ENCODE measurements around the gene CFAP300.
A peak's percentile ranks its signal among the peaks of the same experiment; 100 is the strongest.

CFAP300 gene

DNA sequence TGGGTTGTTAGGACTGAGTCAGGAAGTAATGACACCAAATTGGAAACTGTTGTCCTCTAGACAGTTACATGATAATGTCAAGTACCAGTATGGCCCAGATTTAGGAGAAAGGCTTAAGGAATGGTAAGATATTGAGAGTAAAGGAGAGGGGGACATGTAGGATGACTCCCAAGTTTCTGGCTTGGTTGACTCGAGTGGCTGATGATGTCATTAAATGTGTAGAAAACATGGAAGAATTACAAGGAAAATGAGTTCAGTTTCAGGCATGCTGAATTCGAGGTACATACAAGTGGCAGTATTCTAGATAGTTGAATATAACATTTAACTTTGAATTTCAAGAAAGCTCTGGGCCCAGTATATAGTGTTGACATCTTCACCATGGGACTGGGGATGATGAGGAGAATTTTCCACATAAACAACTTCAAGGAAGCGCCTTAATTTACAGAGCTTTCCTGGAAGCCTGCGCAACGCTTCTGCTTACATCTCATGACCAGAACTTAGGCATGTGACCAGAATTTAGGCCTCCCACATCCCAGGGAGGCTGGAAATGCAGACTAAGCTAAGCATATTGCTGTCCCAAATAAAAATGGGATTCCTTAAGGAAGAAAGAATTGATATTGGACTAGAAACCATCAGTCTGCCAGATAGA, 3.8 kb downstream of the CFAP300 start:
- Mint-ChIP-seq H3K27ac (no peak overlapping the region), H3K4me3 (no peak overlapping the region), H3K9me3 (peaks cover 3% of the 10 kb centered on the region), H3K36me3 (ENCODE audit: low read depth) (no peaks in the 10 kb centered on the region), H3K27me3 (peaks cover 41% of the 10 kb centered on the region), H3K4me1 (ENCODE audit: low read depth) (peaks cover 5% of the 10 kb centered on the region)

DNA sequence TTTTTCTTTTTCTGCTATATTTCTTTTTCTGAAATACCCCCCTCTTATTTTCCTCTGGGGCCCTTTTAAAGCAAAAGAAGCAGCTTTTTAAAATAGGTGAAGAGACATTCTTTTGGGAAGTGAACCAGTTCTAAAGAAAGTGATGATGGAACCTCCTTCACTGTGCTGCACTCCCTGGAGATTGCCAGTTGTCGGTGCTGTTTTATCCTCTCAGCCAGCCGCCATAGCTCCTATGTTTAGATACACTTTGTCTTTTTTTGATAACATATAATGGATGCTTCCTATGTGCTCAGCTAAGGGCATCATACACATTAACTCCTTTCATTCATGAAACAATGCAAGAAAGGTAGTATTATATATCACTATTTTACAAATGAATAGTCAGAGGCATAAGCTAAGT, 14.0 kb downstream of the CFAP300 start:
- H3K4me3 Mint-ChIP-seq = no peak overlapping the region
- H3K27ac Mint-ChIP-seq = no peak overlapping the region
- H3K27me3 Mint-ChIP-seq = peaks cover 3% of the 10 kb centered on the region
- H3K36me3 Mint-ChIP-seq (ENCODE audit: low read depth) = no peaks in the 10 kb centered on the region
- no peaks in the 10 kb centered on the region for H3K4me1 Mint-ChIP-seq (ENCODE audit: low read depth)
- no peaks in the 10 kb centered on the region for H3K9me3 Mint-ChIP-seq

DNA sequence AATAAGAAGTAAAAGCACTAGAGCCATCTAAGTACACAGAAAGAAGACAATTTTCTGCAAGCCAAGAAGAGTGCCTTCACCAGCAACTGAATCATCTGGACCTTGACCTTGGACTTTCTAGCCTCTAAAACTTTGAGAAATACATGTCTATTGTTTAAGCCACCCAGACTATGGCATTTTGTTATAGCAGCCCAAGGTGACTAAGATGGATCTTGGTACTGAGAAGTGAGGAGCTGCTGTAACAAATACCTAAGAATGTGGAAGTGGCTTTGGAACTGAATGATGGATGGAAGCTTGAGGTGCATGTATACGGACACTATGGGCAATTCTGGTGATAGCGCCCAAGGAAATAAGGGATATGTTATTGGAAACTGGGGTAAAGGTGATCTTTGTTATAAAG, 14.9 kb downstream of the CFAP300 start:
- Mint-ChIP-seq H3K4me1 (ENCODE audit: low read depth) (no peaks in the 10 kb centered on the region), H3K9me3 (no peaks in the 10 kb centered on the region), H3K4me3 (no peak overlapping the region), H3K27me3 (peaks cover 3% of the 10 kb centered on the region), H3K36me3 (ENCODE audit: low read depth) (no peaks in the 10 kb centered on the region), H3K27ac (no peak overlapping the region)

DNA sequence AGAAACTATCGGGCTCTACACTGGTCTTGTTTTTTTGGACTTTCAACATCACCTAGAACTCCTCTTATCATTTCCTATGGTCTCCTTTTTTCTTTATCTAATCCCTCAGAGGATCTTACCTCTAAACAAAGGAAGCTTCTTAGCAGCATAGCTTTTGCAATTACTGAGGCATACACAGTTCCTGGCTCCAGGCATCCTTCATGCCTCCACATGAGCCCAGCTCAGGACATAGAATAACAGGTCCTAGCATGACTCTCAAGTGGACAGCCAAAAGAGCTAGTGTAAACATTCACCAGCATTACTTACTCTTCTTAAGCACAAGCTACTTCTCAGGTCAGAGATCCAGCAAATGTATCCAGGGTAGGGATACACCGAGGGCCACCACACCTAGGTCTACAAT, 17.1 kb downstream of the CFAP300 start:
- no peaks in the 10 kb centered on the region for H3K9me3 Mint-ChIP-seq
- H3K4me3 Mint-ChIP-seq = no peak overlapping the region
- no peaks in the 10 kb centered on the region for H3K4me1 Mint-ChIP-seq (ENCODE audit: low read depth)
- H3K36me3 Mint-ChIP-seq (ENCODE audit: low read depth) = no peaks in the 10 kb centered on the region
- H3K27me3 Mint-ChIP-seq = peaks cover 3% of the 10 kb centered on the region
- no peak overlapping the region for H3K27ac Mint-ChIP-seq

DNA sequence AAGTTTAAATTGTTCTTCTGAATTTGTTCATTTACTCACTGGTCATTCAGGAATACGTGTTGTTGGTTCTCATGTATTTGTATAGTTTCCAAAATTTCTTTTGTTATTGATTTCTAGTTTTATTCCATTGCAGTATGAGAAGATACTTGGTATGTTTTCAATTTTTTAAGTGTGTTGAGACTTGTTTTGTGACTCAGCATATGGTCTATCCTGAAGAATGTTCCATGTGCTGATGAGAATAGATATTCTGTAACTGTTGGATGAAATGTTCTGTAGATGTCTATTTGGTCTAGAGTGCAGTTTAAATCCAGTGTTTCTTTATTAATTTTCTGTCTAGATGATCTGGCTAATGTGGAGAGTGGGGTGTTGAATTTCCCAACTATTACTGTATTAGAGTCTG, 23.5 kb downstream of the CFAP300 start:
- peaks cover 23% of the 10 kb centered on the region for H3K9me3 Mint-ChIP-seq
- H3K4me3 Mint-ChIP-seq = no peak overlapping the region
- no peaks in the 10 kb centered on the region for H3K4me1 Mint-ChIP-seq (ENCODE audit: low read depth)
- no peaks in the 10 kb centered on the region for H3K36me3 Mint-ChIP-seq (ENCODE audit: low read depth)
- H3K27me3 Mint-ChIP-seq = peaks cover 3% of the 10 kb centered on the region
- no peak overlapping the region for H3K27ac Mint-ChIP-seq

DNA sequence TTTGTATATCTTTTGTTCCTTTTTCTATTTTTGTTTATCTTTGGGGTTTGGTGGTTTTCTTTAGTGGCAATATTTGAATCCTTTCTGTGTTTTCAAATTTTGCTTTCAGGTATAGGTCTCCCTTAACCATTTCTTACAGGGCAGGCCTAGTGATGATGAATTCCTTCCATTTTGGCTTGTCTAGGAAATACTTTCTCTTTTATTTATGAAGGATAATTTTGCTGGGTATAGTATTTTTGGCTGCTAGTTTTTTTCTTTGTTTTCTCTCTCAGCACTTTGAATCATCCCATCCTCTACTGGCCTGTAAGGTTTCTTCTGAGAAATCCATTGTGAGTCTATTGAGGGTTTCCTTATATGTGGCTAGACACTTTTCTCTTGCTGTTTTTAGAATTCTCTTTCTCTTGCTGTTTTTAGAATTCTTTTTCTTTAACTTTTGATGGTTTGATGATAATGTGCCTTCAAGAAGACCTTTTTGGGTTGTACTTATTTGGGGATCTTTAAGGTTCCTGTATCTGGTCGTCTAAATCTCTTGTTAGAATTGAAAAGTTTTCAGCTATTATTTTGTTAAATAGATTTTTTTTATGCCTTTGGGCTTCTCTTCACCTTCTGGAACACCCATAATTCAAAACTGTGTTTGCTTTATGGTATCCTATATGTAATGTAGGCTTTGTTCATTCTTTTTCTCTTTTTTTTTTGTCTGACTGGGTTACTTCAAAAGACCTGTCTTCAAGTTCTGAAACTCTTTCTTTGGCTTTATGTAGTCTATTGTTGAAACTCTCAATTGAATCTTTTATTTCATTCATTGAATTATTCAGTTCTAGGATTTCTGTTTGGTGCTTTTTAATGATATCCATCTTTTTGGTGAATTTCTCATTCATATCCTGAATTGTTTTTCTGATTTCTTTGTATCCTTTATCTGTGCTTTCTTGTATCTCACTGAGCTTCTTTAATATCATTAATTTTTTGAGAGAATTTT, 24.5 kb downstream of the CFAP300 start:
- H3K9me3 Mint-ChIP-seq = peaks cover 23% of the 10 kb centered on the region
- H3K27me3 Mint-ChIP-seq = peaks cover 8% of the 10 kb centered on the region
- no peak overlapping the region for H3K27ac Mint-ChIP-seq
- no peaks in the 10 kb centered on the region for H3K4me1 Mint-ChIP-seq (ENCODE audit: low read depth)
- H3K36me3 Mint-ChIP-seq (ENCODE audit: low read depth) = no peaks in the 10 kb centered on the region
- no peak overlapping the region for H3K4me3 Mint-ChIP-seq

DNA sequence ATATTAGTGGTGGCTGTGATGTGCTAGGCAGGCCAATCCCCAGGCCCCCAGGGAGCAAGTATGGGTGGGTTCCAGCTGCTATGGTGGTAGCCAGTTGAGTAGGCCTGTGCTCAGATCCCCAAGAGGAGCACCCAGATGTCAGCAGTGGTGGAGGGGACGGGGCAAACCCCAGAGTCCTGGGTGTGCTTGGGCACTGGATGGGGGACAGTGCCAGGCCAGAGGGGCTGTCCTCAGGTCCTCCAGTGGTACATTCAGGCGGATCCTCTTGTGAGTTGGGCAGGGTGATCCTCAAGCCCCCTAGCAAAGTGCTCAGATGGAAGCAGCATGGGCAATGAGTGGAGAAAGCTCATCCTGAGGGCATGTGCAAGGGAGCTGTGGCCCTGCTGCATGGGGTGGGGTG, 26.0 kb downstream of the CFAP300 start:
- H3K4me3 Mint-ChIP-seq = no peak overlapping the region
- no peaks in the 10 kb centered on the region for H3K36me3 Mint-ChIP-seq (ENCODE audit: low read depth)
- H3K27me3 Mint-ChIP-seq = peaks cover 12% of the 10 kb centered on the region
- no peak overlapping the region for H3K27ac Mint-ChIP-seq
- peaks cover 23% of the 10 kb centered on the region for H3K9me3 Mint-ChIP-seq
- H3K4me1 Mint-ChIP-seq (ENCODE audit: low read depth) = no peaks in the 10 kb centered on the region

DNA sequence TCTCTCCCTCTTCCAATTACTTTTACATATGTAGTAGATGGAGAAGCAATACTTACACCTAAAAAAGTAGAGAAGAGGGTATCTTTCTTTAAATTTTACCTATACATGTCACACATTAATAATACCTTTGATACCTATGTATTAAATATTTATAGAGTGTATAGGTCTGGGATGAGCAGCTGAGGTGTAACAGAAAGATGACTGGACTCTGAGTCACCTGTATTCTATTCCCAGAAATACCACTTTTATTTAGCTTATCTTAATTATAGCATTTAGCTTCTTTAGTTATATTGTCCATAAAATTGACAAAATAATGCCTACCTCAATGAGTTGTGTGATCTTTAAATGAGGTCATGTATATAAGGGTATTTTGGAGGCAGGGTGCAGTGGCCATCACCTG, 32.4 kb downstream of the CFAP300 start:
- Mint-ChIP-seq H3K36me3 (ENCODE audit: low read depth) (no peaks in the 10 kb centered on the region), H3K27ac (no peak overlapping the region), H3K27me3 (peaks cover 15% of the 10 kb centered on the region), H3K4me1 (ENCODE audit: low read depth) (no peaks in the 10 kb centered on the region), H3K9me3 (no peaks in the 10 kb centered on the region), H3K4me3 (no peak overlapping the region)

DNA sequence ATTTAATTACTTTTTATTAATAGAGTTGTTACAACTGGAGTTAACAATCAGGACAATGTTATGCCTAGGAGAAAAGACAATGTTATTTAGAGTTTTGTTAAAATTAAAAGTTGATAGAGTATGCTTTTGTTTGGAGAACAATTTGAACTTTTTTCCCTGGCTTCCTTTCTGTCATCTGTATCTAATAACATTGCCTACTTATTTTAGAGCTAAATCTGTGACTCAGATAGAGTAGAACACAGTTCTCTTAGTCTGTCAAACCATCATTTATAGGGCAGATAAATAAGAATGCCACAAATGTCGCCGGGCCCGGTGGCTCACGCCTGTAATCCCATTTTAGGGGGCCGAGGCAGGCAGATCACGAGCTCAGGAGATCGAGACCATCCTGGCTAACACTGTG, 34.1 kb downstream of the CFAP300 start:
- H3K27ac Mint-ChIP-seq = no peak overlapping the region
- H3K27me3 Mint-ChIP-seq = peaks cover 8% of the 10 kb centered on the region
- no peaks in the 10 kb centered on the region for H3K4me1 Mint-ChIP-seq (ENCODE audit: low read depth)
- H3K4me3 Mint-ChIP-seq = no peak overlapping the region
- no peaks in the 10 kb centered on the region for H3K36me3 Mint-ChIP-seq (ENCODE audit: low read depth)
- no peaks in the 10 kb centered on the region for H3K9me3 Mint-ChIP-seq

DNA sequence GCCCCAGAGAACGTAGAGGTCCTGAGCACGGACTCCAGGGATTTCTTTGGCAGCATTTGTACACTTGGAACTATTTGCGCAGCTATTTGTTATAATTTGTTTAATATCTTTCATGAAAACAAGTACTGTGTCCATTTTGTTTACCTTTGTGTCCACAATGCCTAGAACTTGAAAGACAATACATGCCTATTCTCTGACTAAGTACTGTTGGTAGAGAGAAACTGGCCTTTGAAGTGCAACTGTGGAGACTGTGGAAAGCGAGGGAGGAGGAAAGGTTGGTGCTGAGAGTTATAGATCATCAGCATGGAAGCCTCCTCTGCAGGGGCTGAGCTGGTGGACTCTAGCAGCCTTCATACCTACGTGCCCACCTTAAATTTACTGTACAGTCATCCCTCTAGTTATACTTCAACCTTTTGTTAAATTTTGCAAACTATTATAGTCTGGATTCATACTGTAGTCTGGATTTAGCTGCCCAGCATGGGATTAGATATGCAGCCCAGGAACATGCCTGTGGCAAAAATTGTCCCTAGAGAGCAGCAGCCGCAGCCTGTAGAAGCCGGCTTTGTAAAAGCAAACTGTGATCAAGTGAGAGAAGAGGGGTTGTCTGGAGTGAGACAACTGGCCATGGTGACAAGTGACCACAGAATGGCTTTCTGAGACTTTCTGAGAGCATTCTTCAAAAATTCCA, 38.8 kb downstream of the CFAP300 start:
- no peaks in the 10 kb centered on the region for H3K9me3 Mint-ChIP-seq
- H3K4me3 Mint-ChIP-seq = no peak overlapping the region
- no peaks in the 10 kb centered on the region for H3K27me3 Mint-ChIP-seq
- H3K4me1 Mint-ChIP-seq (ENCODE audit: low read depth) = no peaks in the 10 kb centered on the region
- no peaks in the 10 kb centered on the region for H3K36me3 Mint-ChIP-seq (ENCODE audit: low read depth)
- no peak overlapping the region for H3K27ac Mint-ChIP-seq

DNA sequence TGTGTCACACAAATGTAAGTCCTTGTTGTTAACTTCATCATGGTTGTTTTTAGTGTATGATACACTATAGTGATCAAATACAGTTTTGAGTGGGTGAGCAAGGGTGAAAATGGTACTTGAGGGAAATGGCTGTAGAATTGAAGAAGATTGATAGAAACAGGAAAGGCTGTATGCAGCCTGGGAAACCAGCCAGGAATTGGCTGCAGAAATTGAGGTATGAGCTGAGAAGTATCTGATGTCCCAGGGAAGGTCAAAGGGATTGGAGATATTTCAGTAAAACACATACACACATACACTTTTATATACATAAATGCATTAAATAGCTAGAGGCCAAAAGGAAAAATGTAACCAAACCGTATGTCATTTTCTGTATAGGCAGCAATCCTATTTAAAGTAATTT, 49.9 kb downstream of the CFAP300 start:
- Mint-ChIP-seq H3K4me3 (no peak overlapping the region), H3K4me1 (ENCODE audit: low read depth) (no peaks in the 10 kb centered on the region), H3K9me3 (no peaks in the 10 kb centered on the region)

DNA sequence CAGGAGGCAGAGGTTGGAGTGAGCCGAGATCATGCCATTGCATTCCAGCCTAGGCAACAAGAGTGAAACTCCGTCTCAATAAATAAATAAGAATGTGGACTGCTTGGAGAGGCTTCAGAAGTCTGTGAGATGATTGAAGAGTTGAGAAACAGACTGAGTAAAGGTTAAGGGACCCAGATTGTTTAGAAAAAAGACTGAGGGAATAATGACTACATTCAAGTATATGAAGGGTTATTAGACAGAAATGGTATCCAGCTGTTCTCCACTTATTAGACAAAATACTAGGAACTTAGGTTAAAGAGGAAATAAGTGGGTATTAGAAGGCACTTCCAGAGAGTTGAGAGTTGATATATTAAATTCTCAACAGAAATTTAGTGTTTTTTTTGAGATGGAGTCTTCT, 52.5 kb downstream of the CFAP300 start:
- H3K9me3 Mint-ChIP-seq = no peaks in the 10 kb centered on the region
- H3K27me3 Mint-ChIP-seq = peaks cover 16% of the 10 kb centered on the region
- H3K27ac Mint-ChIP-seq = no peak overlapping the region
- H3K4me1 Mint-ChIP-seq (ENCODE audit: low read depth) = no peaks in the 10 kb centered on the region
- no peak overlapping the region for H3K4me3 Mint-ChIP-seq
- H3K36me3 Mint-ChIP-seq (ENCODE audit: low read depth) = no peaks in the 10 kb centered on the region

More for the DNA sequence above, 49.9 kb downstream of the CFAP300 start:
- Mint-ChIP-seq H3K27ac (no peak overlapping the region), H3K27me3 (peaks cover 4% of the 10 kb centered on the region), H3K36me3 (ENCODE audit: low read depth) (no peaks in the 10 kb centered on the region)

DNA sequence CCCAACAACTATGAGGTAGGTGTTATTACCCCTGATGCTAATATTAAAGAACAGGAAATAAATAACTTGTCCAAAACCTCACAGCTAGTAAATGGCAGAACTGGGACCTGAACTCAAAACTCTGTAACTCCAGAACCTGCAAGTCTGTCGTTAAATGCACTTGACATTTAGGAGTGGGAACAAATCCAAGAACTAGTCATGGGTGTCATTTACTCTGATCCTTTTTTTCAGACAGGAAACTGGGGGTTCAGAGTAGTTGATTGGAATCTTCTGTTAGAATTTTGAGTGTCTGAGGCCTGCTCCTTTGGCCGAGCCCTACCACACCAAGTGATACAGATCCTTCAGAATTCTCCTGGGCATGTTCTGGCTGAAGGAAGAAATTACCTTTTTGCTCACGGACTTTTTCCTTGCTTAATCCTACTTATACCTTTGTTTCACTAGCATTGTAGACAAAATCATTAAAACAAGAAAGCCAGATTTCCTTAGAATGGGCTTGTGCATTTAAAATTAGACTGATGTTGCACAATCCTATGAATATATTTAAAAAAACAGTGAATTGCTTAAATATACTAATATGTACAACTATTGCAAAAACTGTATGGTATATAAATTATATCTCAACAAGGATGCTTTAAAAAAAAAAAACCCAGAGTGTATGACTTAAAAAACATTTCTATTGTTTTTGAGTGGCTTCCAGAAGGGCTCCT, 61.6 kb downstream of the CFAP300 start:
- no peaks in the 10 kb centered on the region for H3K36me3 Mint-ChIP-seq (ENCODE audit: low read depth)
- H3K4me3 Mint-ChIP-seq = peak overlapping the region; percentile 86
- H3K27ac Mint-ChIP-seq = no peak overlapping the region
- H3K27me3 Mint-ChIP-seq = peaks cover 57% of the 10 kb centered on the region
- H3K9me3 Mint-ChIP-seq = no peaks in the 10 kb centered on the region
- peaks cover 15% of the 10 kb centered on the region for H3K4me1 Mint-ChIP-seq (ENCODE audit: low read depth)

DNA sequence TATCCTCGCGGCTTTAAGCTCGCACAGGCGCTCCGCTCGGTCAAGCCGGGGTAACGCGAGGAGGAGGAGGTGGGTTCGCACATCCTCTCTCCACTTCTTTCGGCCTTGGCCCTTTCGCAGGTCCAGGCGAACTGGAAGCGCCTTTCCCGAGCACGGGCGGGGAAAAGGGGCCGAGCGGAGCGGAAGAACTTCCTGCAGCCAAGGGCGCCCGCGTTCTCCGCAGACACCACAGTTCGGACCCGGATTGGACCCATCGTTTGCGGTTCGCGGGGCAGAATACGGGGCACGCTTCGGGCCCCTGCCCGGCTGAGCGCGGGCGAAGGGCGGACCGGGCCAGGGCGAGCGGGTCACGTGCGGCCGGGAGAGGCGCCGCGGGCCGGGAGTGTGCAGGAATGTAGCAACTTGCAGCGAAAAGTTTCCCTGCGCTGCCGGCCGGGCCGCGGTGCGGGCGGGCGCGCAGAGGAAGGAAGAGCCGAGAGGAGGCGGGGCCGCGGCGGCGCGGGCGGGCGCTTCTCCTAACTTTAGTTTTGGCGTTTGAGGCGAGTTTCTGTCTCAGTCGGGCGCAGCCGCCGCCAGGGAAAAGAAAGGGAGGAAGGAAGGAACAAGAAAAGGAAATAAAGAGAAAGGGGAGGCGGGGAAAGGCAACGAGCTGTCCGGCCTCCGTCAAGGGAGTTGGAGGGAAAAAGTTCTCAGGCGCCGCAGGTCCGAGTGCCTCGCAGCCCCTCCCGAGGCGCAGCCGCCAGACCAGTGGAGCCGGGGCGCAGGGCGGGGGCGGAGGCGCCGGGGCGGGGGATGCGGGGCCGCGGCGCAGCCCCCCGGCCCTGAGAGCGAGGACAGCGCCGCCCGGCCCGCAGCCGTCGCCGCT, 62.9 kb downstream of the CFAP300 start, which contains the start of gene YAP1:
TSS of gene YAP1 (plus strand) at position 552 of the 865 bp plus-strand sequence. CDS start 402 bp downstream, outside the sequence.
- Mint-ChIP-seq H3K4me3 (peak within 1 kb of the TSS; percentile 86), H3K27me3 (peaks cover 61% of the 10 kb centered on the region), H3K4me1 (ENCODE audit: low read depth) (peaks cover 15% of the 10 kb centered on the region), H3K36me3 (ENCODE audit: low read depth) (no peaks in the 10 kb centered on the region), H3K27ac (peak within 1 kb of the TSS; percentile 48), H3K9me3 (no peaks in the 10 kb centered on the region)
